HEK293 (cell line): ENCODE measurements around the gene PAK5.

Source experiments
- PRDM1 ChIP-seq: fragments of 450-650 bp; formaldehyde crosslinking; IDR thresholded peaks from 2 replicates; pipeline ENCODE4; 2016; ENCODE audit warnings: missing biosample characterization, missing genetic modification characterization
- ZNF138 ChIP-seq: fragments of 450-650 bp; formaldehyde crosslinking; IDR thresholded peaks from 2 replicates; pipeline ENCODE4 v1.5.1; 2016; ENCODE audit warnings: missing biosample characterization, missing genetic modification characterization, borderline replicate concordance
- ZNF404 ChIP-seq: fragments of 450-650 bp; formaldehyde crosslinking; IDR thresholded peaks from 2 replicates; pipeline ENCODE4 v1.5.1; 2017; ENCODE audit warnings: missing biosample characterization, missing genetic modification characterization
- ZNF664 ChIP-seq: fragments of 450-650 bp; formaldehyde crosslinking; IDR thresholded peaks from 2 replicates; pipeline ENCODE4 v1.5.1; 2016; ENCODE audit warnings: missing biosample characterization, missing genetic modification characterization
- ZNF670 ChIP-seq: fragments of 450-650 bp; formaldehyde crosslinking; IDR thresholded peaks from 2 replicates; pipeline ENCODE4 v1.5.1; 2016; ENCODE audit warnings: missing biosample characterization, missing genetic modification characterization, low read depth
- ZNF768 ChIP-seq: fragments of 450-650 bp; formaldehyde crosslinking; IDR thresholded peaks from 2 replicates; pipeline ENCODE4 v1.5.1; 2018; ENCODE audit warnings: missing biosample characterization, mild to moderate bottlenecking, missing genetic modification characterization
- TF ChIP-seq, protein P1 (sequence below): fragments of 450-650 bp; formaldehyde crosslinking; IDR thresholded peaks from 2 replicates; pipeline ENCODE4 v1.5.1; 2016; ENCODE audit warnings: missing biosample characterization, missing genetic modification characterization
- TF ChIP-seq, protein P2 (sequence below): fragments of 450-650 bp; formaldehyde crosslinking; IDR thresholded peaks from 2 replicates; pipeline ENCODE4 v1.5.1; 2017; ENCODE audit warnings: missing biosample characterization, missing genetic modification characterization
- TF ChIP-seq, protein P3 (sequence below): fragments of 450-650 bp; formaldehyde crosslinking; IDR thresholded peaks from 2 replicates; pipeline ENCODE4 v1.5.1; 2016; ENCODE audit warnings: missing biosample characterization, missing genetic modification characterization

DNA sequence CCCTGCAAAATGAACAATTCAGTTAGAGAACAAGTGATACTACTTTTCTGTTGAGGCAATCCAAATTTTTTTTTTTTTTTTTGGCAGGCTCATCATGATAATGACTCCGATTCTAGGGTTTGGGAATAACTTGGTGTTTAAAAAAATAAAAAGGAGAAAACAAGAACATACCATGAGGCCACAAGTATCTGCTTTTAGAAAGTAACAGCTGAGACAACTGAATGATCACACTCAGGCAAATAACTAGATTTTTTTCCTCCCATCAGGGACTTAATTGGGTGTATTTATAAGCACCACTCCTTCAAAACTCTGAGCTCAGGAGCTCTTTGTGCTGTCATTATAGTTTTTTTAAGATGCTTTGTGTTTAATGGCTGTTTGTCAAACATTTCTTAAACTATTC is 29.6 kb downstream of the PAK5 start:
- TF ChIP-seq, protein P1, sequence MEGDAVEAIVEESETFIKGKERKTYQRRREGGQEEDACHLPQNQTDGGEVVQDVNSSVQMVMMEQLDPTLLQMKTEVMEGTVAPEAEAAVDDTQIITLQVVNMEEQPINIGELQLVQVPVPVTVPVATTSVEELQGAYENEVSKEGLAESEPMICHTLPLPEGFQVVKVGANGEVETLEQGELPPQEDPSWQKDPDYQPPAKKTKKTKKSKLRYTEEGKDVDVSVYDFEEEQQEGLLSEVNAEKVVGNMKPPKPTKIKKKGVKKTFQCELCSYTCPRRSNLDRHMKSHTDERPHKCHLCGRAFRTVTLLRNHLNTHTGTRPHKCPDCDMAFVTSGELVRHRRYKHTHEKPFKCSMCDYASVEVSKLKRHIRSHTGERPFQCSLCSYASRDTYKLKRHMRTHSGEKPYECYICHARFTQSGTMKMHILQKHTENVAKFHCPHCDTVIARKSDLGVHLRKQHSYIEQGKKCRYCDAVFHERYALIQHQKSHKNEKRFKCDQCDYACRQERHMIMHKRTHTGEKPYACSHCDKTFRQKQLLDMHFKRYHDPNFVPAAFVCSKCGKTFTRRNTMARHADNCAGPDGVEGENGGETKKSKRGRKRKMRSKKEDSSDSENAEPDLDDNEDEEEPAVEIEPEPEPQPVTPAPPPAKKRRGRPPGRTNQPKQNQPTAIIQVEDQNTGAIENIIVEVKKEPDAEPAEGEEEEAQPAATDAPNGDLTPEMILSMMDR (tag by site-specific recombination), result no peak
- TF ChIP-seq ZNF404 (tag by site-specific recombination) (no peak), ZNF768 (tag by site-specific recombination) (no peak), PRDM1 (tag by site-specific recombination) (no peak), ZNF138 (tag by site-specific recombination) (no peak), ZNF664 (tag by site-specific recombination) (no peak), ZNF670 (no peak)
- TF ChIP-seq, protein P2, sequence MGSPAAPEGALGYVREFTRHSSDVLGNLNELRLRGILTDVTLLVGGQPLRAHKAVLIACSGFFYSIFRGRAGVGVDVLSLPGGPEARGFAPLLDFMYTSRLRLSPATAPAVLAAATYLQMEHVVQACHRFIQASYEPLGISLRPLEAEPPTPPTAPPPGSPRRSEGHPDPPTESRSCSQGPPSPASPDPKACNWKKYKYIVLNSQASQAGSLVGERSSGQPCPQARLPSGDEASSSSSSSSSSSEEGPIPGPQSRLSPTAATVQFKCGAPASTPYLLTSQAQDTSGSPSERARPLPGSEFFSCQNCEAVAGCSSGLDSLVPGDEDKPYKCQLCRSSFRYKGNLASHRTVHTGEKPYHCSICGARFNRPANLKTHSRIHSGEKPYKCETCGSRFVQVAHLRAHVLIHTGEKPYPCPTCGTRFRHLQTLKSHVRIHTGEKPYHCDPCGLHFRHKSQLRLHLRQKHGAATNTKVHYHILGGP (tag by site-specific recombination), result no peak
- TF ChIP-seq, protein P3, sequence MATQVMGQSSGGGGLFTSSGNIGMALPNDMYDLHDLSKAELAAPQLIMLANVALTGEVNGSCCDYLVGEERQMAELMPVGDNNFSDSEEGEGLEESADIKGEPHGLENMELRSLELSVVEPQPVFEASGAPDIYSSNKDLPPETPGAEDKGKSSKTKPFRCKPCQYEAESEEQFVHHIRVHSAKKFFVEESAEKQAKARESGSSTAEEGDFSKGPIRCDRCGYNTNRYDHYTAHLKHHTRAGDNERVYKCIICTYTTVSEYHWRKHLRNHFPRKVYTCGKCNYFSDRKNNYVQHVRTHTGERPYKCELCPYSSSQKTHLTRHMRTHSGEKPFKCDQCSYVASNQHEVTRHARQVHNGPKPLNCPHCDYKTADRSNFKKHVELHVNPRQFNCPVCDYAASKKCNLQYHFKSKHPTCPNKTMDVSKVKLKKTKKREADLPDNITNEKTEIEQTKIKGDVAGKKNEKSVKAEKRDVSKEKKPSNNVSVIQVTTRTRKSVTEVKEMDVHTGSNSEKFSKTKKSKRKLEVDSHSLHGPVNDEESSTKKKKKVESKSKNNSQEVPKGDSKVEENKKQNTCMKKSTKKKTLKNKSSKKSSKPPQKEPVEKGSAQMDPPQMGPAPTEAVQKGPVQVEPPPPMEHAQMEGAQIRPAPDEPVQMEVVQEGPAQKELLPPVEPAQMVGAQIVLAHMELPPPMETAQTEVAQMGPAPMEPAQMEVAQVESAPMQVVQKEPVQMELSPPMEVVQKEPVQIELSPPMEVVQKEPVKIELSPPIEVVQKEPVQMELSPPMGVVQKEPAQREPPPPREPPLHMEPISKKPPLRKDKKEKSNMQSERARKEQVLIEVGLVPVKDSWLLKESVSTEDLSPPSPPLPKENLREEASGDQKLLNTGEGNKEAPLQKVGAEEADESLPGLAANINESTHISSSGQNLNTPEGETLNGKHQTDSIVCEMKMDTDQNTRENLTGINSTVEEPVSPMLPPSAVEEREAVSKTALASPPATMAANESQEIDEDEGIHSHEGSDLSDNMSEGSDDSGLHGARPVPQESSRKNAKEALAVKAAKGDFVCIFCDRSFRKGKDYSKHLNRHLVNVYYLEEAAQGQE (tag by site-specific recombination), result no peak
